ENCODE data around the gene SLC9A2. TPM values are rescaled to one million over a fixed set of nuclear protein-coding genes. Genes with fewer than 3 reads are reported as not detected.

SLC9A2 gene
- total RNA-seq, 4 donors from 2014 or later: under 0.01 to 0.29 (median 0.21) TPM; not detected in 1

- TF ChIP-seq POLR2A (IDR thresholded peaks at IDR 0.05) (no peak), CTCF (IDR thresholded peaks at IDR 0.05) (no peak)
- H3K27me3 ChIP-seq: no peaks in the 10 kb centered on the region
- no peaks in the 10 kb centered on the region for H3K36me3 ChIP-seq
- H3K4me3 ChIP-seq: no peak overlapping the region
- no peaks in the 10 kb centered on the region for H3K9me3 ChIP-seq
- H3K4me1 ChIP-seq: no peaks in the 10 kb centered on the region
- no peak for DNase-seq
- no peak overlapping the region for H3K27ac ChIP-seq
- intact Hi-C loops (cut with DNase I; ENCODE audit: low total_unique reads): no loop called here
Observed at GRCh38 chr2:102663381-102663780, 44.0 kb downstream of the SLC9A2 start.

- Histone ChIP-seq H3K4me1 (no peaks in the 10 kb centered on the region), H3K4me3 (no peak overlapping the region), H3K27me3 (no peaks in the 10 kb centered on the region), H3K36me3 (no peaks in the 10 kb centered on the region), H3K9me3 (no peaks in the 10 kb centered on the region), H3K27ac (no peak overlapping the region)
- TF ChIP-seq CTCF (IDR thresholded peaks at IDR 0.05): no peak
- no peak for TF ChIP-seq POLR2A (IDR thresholded peaks at IDR 0.05)
- no peak for DNase-seq
- intact Hi-C loops (cut with DNase I; ENCODE audit: low total_unique reads): no loop called here
Observed at GRCh38 chr2:102664471-102664909, 45.1 kb downstream of the SLC9A2 start.

GRCh38 chr2:102667072-102667471, 47.7 kb downstream of the SLC9A2 start:
- no peak overlapping the region for H3K4me3 ChIP-seq
- H3K27me3 ChIP-seq: no peaks in the 10 kb centered on the region
- H3K27ac ChIP-seq: no peak overlapping the region
- TF ChIP-seq POLR2A (IDR thresholded peaks at IDR 0.05) (no peak), CTCF (IDR thresholded peaks at IDR 0.05) (no peak)
- no peaks in the 10 kb centered on the region for H3K9me3 ChIP-seq
- no peak for DNase-seq
- H3K36me3 ChIP-seq: no peaks in the 10 kb centered on the region
- intact Hi-C loops (cut with DNase I; ENCODE audit: low total_unique reads): no loop called here
- H3K4me1 ChIP-seq: no peaks in the 10 kb centered on the region

GRCh38 chr2:102668171-102668570, 48.8 kb downstream of the SLC9A2 start:
- H3K36me3 ChIP-seq: no peaks in the 10 kb centered on the region
- H3K4me1 ChIP-seq: no peaks in the 10 kb centered on the region
- intact Hi-C loops (cut with DNase I; ENCODE audit: low total_unique reads): no loop called here
- no peak overlapping the region for H3K4me3 ChIP-seq
- TF ChIP-seq CTCF (IDR thresholded peaks at IDR 0.05): no peak
- no peak for TF ChIP-seq POLR2A (IDR thresholded peaks at IDR 0.05)
- no peak overlapping the region for H3K27ac ChIP-seq
- no peak for DNase-seq
- H3K9me3 ChIP-seq: no peaks in the 10 kb centered on the region
- no peaks in the 10 kb centered on the region for H3K27me3 ChIP-seq

- TF ChIP-seq CTCF (IDR thresholded peaks at IDR 0.05): no peak
- TF ChIP-seq POLR2A (IDR thresholded peaks at IDR 0.05): no peak
- no peaks in the 10 kb centered on the region for H3K27me3 ChIP-seq
- no peak overlapping the region for H3K4me3 ChIP-seq
- H3K27ac ChIP-seq: no peak overlapping the region
- intact Hi-C loops (cut with DNase I; ENCODE audit: low total_unique reads): no loop called here
- no peaks in the 10 kb centered on the region for H3K4me1 ChIP-seq
- DNase-seq: no peak
- H3K36me3 ChIP-seq: no peaks in the 10 kb centered on the region
- no peaks in the 10 kb centered on the region for H3K9me3 ChIP-seq
Observed at GRCh38 chr2:102669401-102669800, 50.0 kb downstream of the SLC9A2 start.
